Measurements from ENCODE around the gene SRSF9. TPM values are rescaled to one million over a fixed set of nuclear protein-coding genes. Genes with fewer than 3 reads are reported as not detected.

The SRSF9 gene
- polyA plus RNA-seq, 1 of the 3 experiments (the other 2 are of a cell fraction), result 210 TPM

DNA sequence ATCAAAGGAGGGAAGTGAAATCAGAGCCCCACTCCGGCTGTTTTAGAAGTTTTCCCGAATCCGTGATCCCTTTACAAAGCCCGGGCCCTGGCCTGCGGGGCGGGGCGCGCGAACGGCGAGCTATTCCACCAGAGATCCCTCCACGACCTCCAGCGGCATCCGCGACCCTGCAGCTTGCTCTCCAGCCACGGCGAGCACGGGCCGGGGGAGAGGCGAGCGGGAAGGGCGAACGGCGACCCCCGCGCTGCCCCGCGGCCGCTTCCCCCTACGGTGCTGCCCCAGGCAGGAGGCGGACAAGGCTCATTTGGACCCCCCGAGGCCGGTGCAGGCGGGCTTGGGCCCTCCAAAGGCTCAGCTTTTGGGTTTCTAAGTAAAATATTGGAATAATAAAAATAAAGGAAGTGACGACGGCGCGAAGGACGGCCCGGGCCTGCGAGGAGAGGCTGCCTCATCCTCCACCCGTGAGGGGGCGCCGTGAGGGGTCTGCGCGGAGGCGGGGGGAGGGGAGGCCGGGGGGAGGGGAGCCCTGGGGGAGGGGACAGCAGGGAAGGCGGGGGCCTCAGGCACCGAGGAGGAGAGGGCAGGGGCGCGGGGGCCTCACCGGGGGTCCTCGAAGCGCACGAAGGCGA, 613 bp downstream of the SRSF9 start (continued):
- TF ChIP-seq, protein P1, sequence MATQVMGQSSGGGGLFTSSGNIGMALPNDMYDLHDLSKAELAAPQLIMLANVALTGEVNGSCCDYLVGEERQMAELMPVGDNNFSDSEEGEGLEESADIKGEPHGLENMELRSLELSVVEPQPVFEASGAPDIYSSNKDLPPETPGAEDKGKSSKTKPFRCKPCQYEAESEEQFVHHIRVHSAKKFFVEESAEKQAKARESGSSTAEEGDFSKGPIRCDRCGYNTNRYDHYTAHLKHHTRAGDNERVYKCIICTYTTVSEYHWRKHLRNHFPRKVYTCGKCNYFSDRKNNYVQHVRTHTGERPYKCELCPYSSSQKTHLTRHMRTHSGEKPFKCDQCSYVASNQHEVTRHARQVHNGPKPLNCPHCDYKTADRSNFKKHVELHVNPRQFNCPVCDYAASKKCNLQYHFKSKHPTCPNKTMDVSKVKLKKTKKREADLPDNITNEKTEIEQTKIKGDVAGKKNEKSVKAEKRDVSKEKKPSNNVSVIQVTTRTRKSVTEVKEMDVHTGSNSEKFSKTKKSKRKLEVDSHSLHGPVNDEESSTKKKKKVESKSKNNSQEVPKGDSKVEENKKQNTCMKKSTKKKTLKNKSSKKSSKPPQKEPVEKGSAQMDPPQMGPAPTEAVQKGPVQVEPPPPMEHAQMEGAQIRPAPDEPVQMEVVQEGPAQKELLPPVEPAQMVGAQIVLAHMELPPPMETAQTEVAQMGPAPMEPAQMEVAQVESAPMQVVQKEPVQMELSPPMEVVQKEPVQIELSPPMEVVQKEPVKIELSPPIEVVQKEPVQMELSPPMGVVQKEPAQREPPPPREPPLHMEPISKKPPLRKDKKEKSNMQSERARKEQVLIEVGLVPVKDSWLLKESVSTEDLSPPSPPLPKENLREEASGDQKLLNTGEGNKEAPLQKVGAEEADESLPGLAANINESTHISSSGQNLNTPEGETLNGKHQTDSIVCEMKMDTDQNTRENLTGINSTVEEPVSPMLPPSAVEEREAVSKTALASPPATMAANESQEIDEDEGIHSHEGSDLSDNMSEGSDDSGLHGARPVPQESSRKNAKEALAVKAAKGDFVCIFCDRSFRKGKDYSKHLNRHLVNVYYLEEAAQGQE (IDR thresholded peaks at IDR 0.05; ENCODE audit: low read depth, low read length), result no peak
- TF ChIP-seq TEAD4 (IDR thresholded peaks at IDR 0.05; ENCODE audit: borderline replicate concordance, insufficient read depth) (no peak), EZH2phosphoT487 (IDR thresholded peaks at IDR 0.05; ENCODE audit: borderline replicate concordance, low read depth) (no peak), CHD2 (IDR thresholded peaks at IDR 0.05; ENCODE audit: low read length, partially characterized antibody) (peak; percentile 70), YY1 (IDR thresholded peaks at IDR 0.05; ENCODE audit: low read depth) (no peak), FOXM1 (IDR thresholded peaks at IDR 0.05; ENCODE audit: low read depth) (0 out of 2 replicates have a peak, but pooled peaks have one; percentile 29), FOSL2 (IDR thresholded peaks at IDR 0.05; ENCODE audit: borderline replicate concordance, low read depth) (no peak), MAX (IDR thresholded peaks at IDR 0.05; ENCODE audit: low read depth) (0 out of 2 replicates have a peak, but pooled peaks have one; percentile 9)

DNA sequence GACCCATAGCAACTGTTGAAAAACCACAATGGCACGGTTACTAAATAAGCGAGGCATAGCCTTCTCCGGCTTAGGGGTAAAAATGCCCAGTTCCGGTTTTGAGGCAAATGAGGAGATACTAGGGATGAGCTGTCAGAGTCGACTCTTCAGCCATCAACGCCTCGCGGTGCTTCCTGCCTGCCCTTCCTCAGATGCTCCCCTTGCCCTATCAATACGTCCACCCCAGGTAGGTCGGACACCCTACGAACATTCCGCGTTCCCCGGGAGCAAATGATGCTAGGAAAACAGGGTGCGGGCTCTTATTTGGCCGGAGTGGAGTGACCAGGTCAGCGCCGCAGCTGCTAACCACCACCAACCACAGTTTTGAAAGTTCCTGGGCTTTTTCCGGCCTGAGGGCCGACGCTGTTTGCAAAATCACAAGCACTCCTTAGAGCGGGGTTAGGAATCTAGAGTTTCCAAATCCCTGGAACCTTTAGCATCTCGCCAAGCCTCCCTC, 1.2 kb downstream of the SRSF9 start:
- Histone ChIP-seq H2AFZ (ENCODE audit: low read depth) (no peak overlapping the region), H3F3A (replicated peaks; ENCODE audit: insufficient read depth) (peaks cover 16% of the 10 kb centered on the region), H3K27ac (ENCODE audit: low read depth in 2 of 2, low read length in 1 of 2) (peak overlapping the region; percentile 79 to 93), H3K4me3 (ENCODE audit: low read depth in 2 of 2, low read length in 1 of 2) (peak overlapping the region; percentile 78 to 88), H3K9me3 (no peaks in the 10 kb centered on the region), H3K79me2 (ENCODE audit: insufficient read depth) (peaks cover 89% of the 10 kb centered on the region), H4K20me1 (ENCODE audit: insufficient read depth) (peaks cover 46% of the 10 kb centered on the region), H3K9ac (peak overlapping the region; percentile 87), H3K9me2 (no peaks in the 10 kb centered on the region), H3K4me1 (ENCODE audit: control insufficient read depth in 1 of 2, insufficient read depth in 2 of 2, low read depth in 1 of 2, low read length in 1 of 2) (peaks cover 0 to 8% of the 10 kb centered on the region in 2 experiments; a peak in 1 of 4 replicates), H3K27me3 (ENCODE audit: insufficient read depth) (no peaks in the 10 kb centered on the region), H3K4me2 (peak overlapping the region; percentile 94), H3K36me3 (replicated peaks in 1 of 2; ENCODE audit: control insufficient read depth in 1 of 2, insufficient read depth in 2 of 2, low read length in 1 of 2) (peaks cover 25 to 30% of the 10 kb centered on the region in 2 experiments)
- DNase-seq, result peak; percentile 65
- WGBS (ENCODE audit: low lambda C conversion rate), result 1% methylated on average over 23 of the region's 23 CpGs
- ChIA-PET POLR2A (interaction anchor here (0.6 to 1.9 kb wide), 5 partner anchors 9 to 270 kb away, joined by 3 to 12 read pairs (median 3); partner anchors contain the start of gene DYNLL1), CTCF (interaction anchor here (0.6 to 5.3 kb wide), 18 partner anchors 10 to 151 kb away, joined by 3 to 52 read pairs (median 4); partner anchors contain the start of genes COX6A1 and DYNLL1)
- no peak for TF ChIP-seq POLR2AphosphoS5 (IDR thresholded peaks at IDR 0.05; ENCODE audit: low read depth, low read length)
- no peak for TF ChIP-seq RXRA (IDR thresholded peaks at IDR 0.05; ENCODE audit: borderline replicate concordance, low read depth)
- no peak for TF ChIP-seq EZH2phosphoT487 (IDR thresholded peaks at IDR 0.05; ENCODE audit: borderline replicate concordance, low read depth)
- TF ChIP-seq MAX (IDR thresholded peaks at IDR 0.05; ENCODE audit: low read depth), result 0 out of 2 replicates have a peak, but pooled peaks have one; percentile 10
- no peak for TF ChIP-seq USF1 (IDR thresholded peaks at IDR 0.05; ENCODE audit: borderline replicate concordance, low read depth)
- TF ChIP-seq SIN3A (IDR thresholded peaks at IDR 0.05; ENCODE audit: borderline replicate concordance, low read depth, low read length), result peak; percentile 37; the same call in 1 of the 2 replicates
